Breast epithelium (tissue), 4 donors: ENCODE data around the gene MXRA8. TPM values are rescaled to one million over a fixed set of nuclear protein-coding genes. Genes with fewer than 3 reads are reported as not detected.

ENCODE experiments used
- DNase-seq, 2 donors: peaks; one replicate each; pipeline ENCODE4 v3.0.0-alpha.2; 2019; ENCODE audit warnings: low spot score in 2 of 2
- H3K27ac ChIP-seq, 2 donors: fragments of 200-600 bp; sonication (generic) in 1 of 2; one replicate each; pipeline ENCODE4 v1.5.1; 2016 to 2019; ENCODE audit warnings: mild to moderate bottlenecking in 1 of 2
- H3K27me3 ChIP-seq, 2 donors: fragments of 200-600 bp; sonication (generic) in 1 of 2; one replicate each; pipeline versions ENCODE4 v1.5.1 to v1.6.0; 2017 to 2019; ENCODE audit warnings: control low read depth in 1 of 2, mild to moderate bottlenecking in 1 of 2
- H3K36me3 ChIP-seq: fragments of 200-600 bp; one replicate; pipeline ENCODE4 v1.5.1; 2019
- H3K4me1 ChIP-seq, 2 donors: fragments of 200-600 bp; sonication (generic); one replicate each; pipeline ENCODE4 v1.5.1; 2016 to 2019; ENCODE audit warnings: control low read depth in 1 of 2
- H3K4me3 ChIP-seq, 3 donors: fragments of 200-600 bp; sonication (generic); 1 replicate in 2 of 3; 2 replicates in 1 of 3; pipeline ENCODE4 v1.5.1; 2016 to 2019; ENCODE audit warnings: mild to moderate bottlenecking in 3 of 3, moderate library complexity in 2 of 3
- H3K9me3 ChIP-seq, 2 donors: fragments of 200-600 bp; sonication (generic) in 1 of 2; one replicate each; pipeline ENCODE4 v1.5.1; 2016 to 2019; ENCODE audit warnings: control low read depth in 1 of 2
- CTCF ChIP-seq, 3 donors: fragments of 450-650 bp; IDR thresholded peaks; one replicate each; pipeline ENCODE4 v1.5.1; 2016 to 2017; ENCODE audit warnings: antibody characterized with exemption in 3 of 3, mild to moderate bottlenecking in 3 of 3, moderate library complexity in 3 of 3
- POLR2A ChIP-seq: fragments of 450-650 bp; IDR thresholded peaks from one replicate; pipeline ENCODE4 v1.6.1; 2016; ENCODE audit warnings: antibody characterized with exemption, mild to moderate bottlenecking, moderate library complexity
- POLR2AphosphoS5 ChIP-seq, 3 donors: sonication (generic); formaldehyde crosslinking; IDR thresholded peaks; one replicate each; pipeline ENCODE4 v1.6.1; 2017; ENCODE audit warnings: antibody characterized with exemption in 3 of 3
- intact Hi-C: fragments of 100-400 bp; cut with DNase I; formaldehyde crosslinking; loops from one replicate; pipeline ENCODE4 v1.15.1; 2023; ENCODE audit warnings: low total_unique reads
- total RNA-seq, 3 donors: library from RNA; depleted of rRNA; stranded (reverse); fragments of >200 nt; gene quantifications; one replicate each; pipeline ENCODE4 v1.1.0, GENCODE V29; 2016

The MXRA8 gene
- total RNA-seq, 3 donors from 2014 or later, result 93.4 to 308 (median 99.8) TPM

- Histone ChIP-seq H3K27ac (no peak overlapping the region), H3K9me3 (no peaks in the 10 kb centered on the region), H3K27me3 (no peaks in the 10 kb centered on the region), H3K36me3 (no peaks in the 10 kb centered on the region), H3K4me3 (no peak overlapping the region), H3K4me1 (peaks cover 12 to 15% of the 10 kb centered on the region in 2 donors)
- intact Hi-C loops, result no loop called here
- no peak for DNase-seq
- TF ChIP-seq POLR2A, result no peak
- TF ChIP-seq CTCF (IDR thresholded peaks at IDR 0.05), result no peak
- TF ChIP-seq POLR2AphosphoS5 (IDR thresholded peaks at IDR 0.05), result no peak
These were observed 21.2 kb downstream of the MXRA8 start for GRCh38 chr1:1336931-1337792.

- TF ChIP-seq POLR2A, result no peak
- no peak for TF ChIP-seq CTCF (IDR thresholded peaks at IDR 0.05)
- no peak for TF ChIP-seq POLR2AphosphoS5 (IDR thresholded peaks at IDR 0.05)
- intact Hi-C loops, result no loop called here
- Histone ChIP-seq H3K27me3 (no peaks in the 10 kb centered on the region), H3K9me3 (no peaks in the 10 kb centered on the region), H3K36me3 (no peaks in the 10 kb centered on the region), H3K4me1 (peaks cover 13 to 19% of the 10 kb centered on the region in 2 donors), H3K4me3 (no peak overlapping the region), H3K27ac (no peak overlapping the region)
- DNase-seq, result no peak
These were observed 21.9 kb downstream of the MXRA8 start for GRCh38 chr1:1336446-1336845.

- Histone ChIP-seq H3K36me3 (no peaks in the 10 kb centered on the region), H3K27me3 (no peaks in the 10 kb centered on the region), H3K4me3 (no peak overlapping the region), H3K27ac (no peak overlapping the region), H3K4me1 (peaks cover 13 to 19% of the 10 kb centered on the region in 2 donors), H3K9me3 (no peaks in the 10 kb centered on the region)
- DNase-seq, result no peak
- TF ChIP-seq CTCF (IDR thresholded peaks at IDR 0.05) (no peak), POLR2A (no peak), POLR2AphosphoS5 (IDR thresholded peaks at IDR 0.05) (no peak)
- intact Hi-C loops, result no loop called here
These were observed 22.5 kb downstream of the MXRA8 start for GRCh38 chr1:1335792-1336248.

- TF ChIP-seq POLR2AphosphoS5 (IDR thresholded peaks at IDR 0.05) (no peak), CTCF (IDR thresholded peaks at IDR 0.05) (no peak), POLR2A (no peak)
- no peak overlapping the region for H3K4me3 ChIP-seq
- H3K36me3 ChIP-seq, result no peaks in the 10 kb centered on the region
- no peaks in the 10 kb centered on the region for H3K9me3 ChIP-seq
- H3K4me1 ChIP-seq, result peaks cover 13 to 19% of the 10 kb centered on the region in 2 donors
- no peaks in the 10 kb centered on the region for H3K27me3 ChIP-seq
- intact Hi-C loops, result no loop called here
- no peak overlapping the region for H3K27ac ChIP-seq
- no peak for DNase-seq
These were observed 23.1 kb downstream of the MXRA8 start for GRCh38 chr1:1335283-1335682.

GRCh38 chr1:1334835-1335234 lies 23.5 kb downstream of the MXRA8 start:
- DNase-seq, result no peak
- Histone ChIP-seq H3K27ac (no peak overlapping the region), H3K36me3 (no peaks in the 10 kb centered on the region), H3K9me3 (no peaks in the 10 kb centered on the region), H3K4me3 (no peak overlapping the region), H3K4me1 (peaks cover 13 to 19% of the 10 kb centered on the region in 2 donors), H3K27me3 (no peaks in the 10 kb centered on the region)
- TF ChIP-seq POLR2AphosphoS5 (IDR thresholded peaks at IDR 0.05) (no peak), CTCF (IDR thresholded peaks at IDR 0.05) (no peak), POLR2A (no peak)
- intact Hi-C loops, result no loop called here
